Neural cell (in vitro differentiated cells): ENCODE data around the gene SALL2.

Experiments used
- MXI1 ChIP-seq: fragments of 450-650 bp; conservative IDR thresholded peaks from 2 replicates; pipeline ENCODE4 v1.6.1; 2014; ENCODE audit warnings: antibody characterized with exemption, mild to moderate bottlenecking; ENCODE audit not compliant: poor library complexity, severe bottlenecking
- POLR2AphosphoS5 ChIP-seq: IDR thresholded peaks from 2 replicates; pipeline ENCODE4 v1.6.1; 2012
- RAD21 ChIP-seq: fragments of 450-650 bp; conservative IDR thresholded peaks from 2 replicates; pipeline ENCODE4 v1.6.1; 2014; ENCODE audit warnings: antibody characterized with exemption, mild to moderate bottlenecking, moderate library complexity
- TAF1 ChIP-seq: IDR thresholded peaks from 2 replicates; pipeline ENCODE4 v1.6.1; 2012; ENCODE audit warnings: low read depth
- TF ChIP-seq, protein P1 (sequence below): fragments of 450-650 bp; IDR thresholded peaks from 2 replicates; pipeline ENCODE4 v1.5.1; 2014; ENCODE audit warnings: antibody characterized with exemption, mild to moderate bottlenecking, moderate library complexity; ENCODE audit not compliant: poor library complexity, severe bottlenecking

DNA sequence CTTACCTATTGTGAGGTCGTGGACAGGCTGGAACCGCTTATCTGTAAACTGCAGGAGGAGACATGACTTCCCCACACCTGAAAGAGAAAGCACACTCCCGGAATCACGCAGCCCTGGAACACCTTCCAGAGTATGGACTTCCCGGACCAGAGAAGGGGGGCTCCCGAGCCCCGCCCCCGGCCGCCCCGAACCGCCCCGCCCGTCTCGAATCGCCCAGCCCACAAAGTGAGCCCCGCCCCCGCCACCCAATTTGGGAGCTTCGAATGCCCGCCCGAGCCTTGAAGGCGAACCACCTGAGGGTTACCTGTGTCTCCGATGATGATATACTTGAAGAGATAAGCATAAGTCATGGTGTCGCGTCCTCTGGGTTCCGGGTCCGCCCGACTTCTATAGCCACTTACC, 49.6 kb downstream of the SALL2 start:
- TF ChIP-seq, protein P1, sequence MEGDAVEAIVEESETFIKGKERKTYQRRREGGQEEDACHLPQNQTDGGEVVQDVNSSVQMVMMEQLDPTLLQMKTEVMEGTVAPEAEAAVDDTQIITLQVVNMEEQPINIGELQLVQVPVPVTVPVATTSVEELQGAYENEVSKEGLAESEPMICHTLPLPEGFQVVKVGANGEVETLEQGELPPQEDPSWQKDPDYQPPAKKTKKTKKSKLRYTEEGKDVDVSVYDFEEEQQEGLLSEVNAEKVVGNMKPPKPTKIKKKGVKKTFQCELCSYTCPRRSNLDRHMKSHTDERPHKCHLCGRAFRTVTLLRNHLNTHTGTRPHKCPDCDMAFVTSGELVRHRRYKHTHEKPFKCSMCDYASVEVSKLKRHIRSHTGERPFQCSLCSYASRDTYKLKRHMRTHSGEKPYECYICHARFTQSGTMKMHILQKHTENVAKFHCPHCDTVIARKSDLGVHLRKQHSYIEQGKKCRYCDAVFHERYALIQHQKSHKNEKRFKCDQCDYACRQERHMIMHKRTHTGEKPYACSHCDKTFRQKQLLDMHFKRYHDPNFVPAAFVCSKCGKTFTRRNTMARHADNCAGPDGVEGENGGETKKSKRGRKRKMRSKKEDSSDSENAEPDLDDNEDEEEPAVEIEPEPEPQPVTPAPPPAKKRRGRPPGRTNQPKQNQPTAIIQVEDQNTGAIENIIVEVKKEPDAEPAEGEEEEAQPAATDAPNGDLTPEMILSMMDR, result no peak
- no peak for TF ChIP-seq POLR2AphosphoS5
- TF ChIP-seq RAD21, result no peak
- TF ChIP-seq MXI1, result no peak
- TF ChIP-seq TAF1, result no peak
